COLO668 (cell line): ENCODE results near the gene R3HDM2.

Experiments
- DNase-seq: peaks from one replicate; lab custom pipeline; 2025; ENCODE audit not compliant: unreplicated experiment; lab: John Stamatoyannopoulos, UW

Gene R3HDM2

GRCh38 chr12:57219993-57220754 is 210.7 kb downstream of the R3HDM2 start:
- no peak for DNase-seq

DNA sequence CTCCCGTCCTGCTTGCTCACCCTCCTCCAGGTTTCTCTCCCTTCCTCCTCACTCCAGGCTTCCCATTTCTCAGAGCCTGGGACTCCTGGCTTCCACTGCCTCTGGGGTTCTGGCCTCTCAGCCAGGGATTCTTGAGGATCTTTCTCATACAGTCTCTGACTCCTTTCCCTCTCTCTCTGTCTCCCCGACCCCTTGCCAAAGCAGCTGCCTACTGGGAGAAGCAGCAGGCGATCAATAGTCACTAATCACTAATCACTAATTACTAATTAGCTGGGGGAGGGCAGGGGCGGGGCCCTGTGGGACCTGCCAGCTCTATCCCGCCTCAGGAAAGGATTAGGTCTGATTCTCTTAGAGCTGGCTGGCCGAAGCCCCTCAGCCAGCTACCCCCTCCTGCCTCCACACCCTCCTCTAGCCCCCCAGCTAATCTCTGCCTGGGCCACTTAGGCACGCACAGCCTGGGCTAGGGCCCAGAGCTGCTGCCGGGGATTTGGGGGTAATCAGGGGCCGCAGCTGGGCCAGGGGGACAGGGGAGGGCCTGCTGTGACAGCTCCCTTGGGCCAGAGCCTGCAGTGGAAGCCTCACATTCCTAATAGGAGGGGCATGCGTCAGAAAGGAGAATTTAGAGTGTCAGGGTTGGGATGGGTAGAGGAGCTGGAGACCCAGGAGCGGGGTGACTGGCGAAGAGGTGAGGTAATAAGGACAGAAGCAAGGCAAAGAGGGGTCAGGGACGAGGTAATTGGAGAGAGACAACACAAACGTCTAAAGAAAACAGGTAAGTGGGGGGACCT is 211.4 kb downstream of the R3HDM2 start:
- DNase-seq, result no peak

DNA sequence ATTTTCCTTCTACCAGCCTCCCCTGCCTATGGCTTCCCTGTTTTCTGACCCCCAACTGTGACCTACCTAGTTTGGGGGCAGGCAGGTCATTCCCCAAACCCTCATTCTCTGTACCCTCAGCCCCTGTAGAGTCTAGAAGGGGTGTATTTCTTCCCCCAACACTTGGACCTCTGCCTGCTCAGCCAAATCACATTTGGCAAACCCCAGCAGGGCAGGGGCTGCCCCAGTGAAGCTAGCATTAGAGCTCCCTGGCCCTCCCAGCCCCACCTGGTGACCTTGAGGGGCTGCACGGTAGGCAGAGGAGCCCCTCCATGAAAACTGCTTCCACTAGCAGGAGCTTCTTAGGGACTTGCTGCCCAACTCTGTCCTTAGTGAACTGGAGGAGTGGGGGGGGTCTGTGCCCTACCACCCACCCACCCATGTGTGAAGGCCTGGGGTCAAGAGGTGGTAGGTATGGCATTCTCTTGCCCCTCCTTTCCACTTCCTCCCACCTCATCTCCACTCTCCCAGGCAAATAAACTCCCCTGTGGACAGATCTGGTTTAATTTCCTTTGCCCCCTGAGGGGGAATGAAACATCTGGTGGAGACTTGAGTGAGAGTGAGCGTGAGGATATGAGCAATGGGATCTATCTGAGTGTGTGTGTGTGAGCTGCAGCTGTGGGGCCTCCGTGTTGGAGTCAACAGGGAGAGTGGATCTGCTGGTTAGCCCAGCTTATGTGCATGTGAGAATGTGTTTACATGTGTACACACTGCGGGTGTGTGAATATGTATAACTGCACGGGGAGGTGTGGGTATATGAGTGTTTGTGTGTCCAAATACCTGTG is 212.6 kb downstream of the R3HDM2 start:
- DNase-seq, result no peak

- DNase-seq, result no peak
These were observed 213.6 kb downstream of the R3HDM2 start for GRCh38 chr12:57216921-57217879.

- DNase-seq, result peak; percentile 39
These were observed 214.6 kb downstream of the R3HDM2 start, which contains the start of gene NXPH4 for GRCh38 chr12:57216014-57216911. NXPH4 (plus strand) TSS chr12:57216794; CDS start chr12:57216970, 176 bp downstream.

GRCh38 chr12:57215668-57216013 is 215.2 kb downstream of the R3HDM2 start:
- peak; percentile 44 for DNase-seq

DNA sequence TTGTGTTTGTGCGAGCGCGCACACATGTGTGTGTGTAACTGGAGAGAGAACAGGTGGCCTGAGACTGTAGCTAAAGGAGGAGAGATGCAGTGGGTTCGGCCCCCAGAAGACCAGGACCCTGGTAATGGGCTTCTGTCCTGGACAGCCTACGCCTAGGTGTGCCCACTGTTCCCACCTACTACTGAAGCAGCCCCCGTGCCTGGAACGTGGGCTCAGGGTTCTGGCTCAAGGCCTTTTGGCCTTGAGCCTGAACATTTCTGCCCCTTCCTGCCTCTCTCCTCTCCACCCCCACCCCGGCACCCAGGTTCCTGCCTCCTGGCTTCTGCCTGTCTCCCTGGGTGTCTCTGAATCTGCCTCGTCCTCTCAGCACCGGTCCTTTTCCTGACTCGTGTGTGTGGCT is 215.8 kb downstream of the R3HDM2 start:
- no peak for DNase-seq

GRCh38 chr12:57214398-57214781 is 216.5 kb downstream of the R3HDM2 start:
- DNase-seq, result peak; percentile 59

GRCh38 chr12:57213763-57214397 is 217.0 kb downstream of the R3HDM2 start:
- no peak for DNase-seq

- peak; percentile 74 for DNase-seq
These were observed 217.7 kb downstream of the R3HDM2 start for GRCh38 chr12:57213058-57213715.

GRCh38 chr12:57212701-57213057 is 218.2 kb downstream of the R3HDM2 start:
- DNase-seq, result no peak

- DNase-seq, result no peak
These were observed 218.8 kb downstream of the R3HDM2 start for GRCh38 chr12:57211791-57212700.

GRCh38 chr12:57210926-57211692 is 219.7 kb downstream of the R3HDM2 start:
- no peak for DNase-seq

- DNase-seq, result no peak
These were observed 220.4 kb downstream of the R3HDM2 start for GRCh38 chr12:57210461-57210860.

GRCh38 chr12:57209916-57210315 is 220.9 kb downstream of the R3HDM2 start:
- no peak for DNase-seq

- DNase-seq, result no peak
These were observed 222.1 kb downstream of the R3HDM2 start for GRCh38 chr12:57208631-57209282.
